KMS-11 (cell line): ENCODE data around the gene FAM222A.

Experiments
- H2AFZ ChIP-seq: fragments of 200-600 bp; sonication (generic); 2 replicates; pipeline ENCODE4 v1.6.1; 2016; ENCODE audit warnings: antibody characterized with exemption, mixed run types, low read depth
- H3K27ac ChIP-seq: fragments of 200-600 bp; sonication (generic); 2 replicates; pipeline ENCODE4 v1.6.1; 2016; ENCODE audit warnings: mild to moderate bottlenecking, mixed run types
- H3K27me3 ChIP-seq: fragments of 200-600 bp; sonication (generic); 2 replicates; pipeline ENCODE4 v1.6.1; 2017; ENCODE audit warnings: mild to moderate bottlenecking, low read depth, mixed run types, moderate library complexity; ENCODE audit not compliant: insufficient read depth
- H3K36me3 ChIP-seq: fragments of 200-600 bp; sonication (generic); 2 replicates; pipeline ENCODE4 v1.6.1; 2017; ENCODE audit warnings: mild to moderate bottlenecking, mixed run types; ENCODE audit not compliant: insufficient read depth
- H3K4me1 ChIP-seq: fragments of 200-600 bp; sonication (generic); 2 replicates; pipeline ENCODE4 v1.6.1; 2016; ENCODE audit warnings: mild to moderate bottlenecking, low read depth, mixed run types; ENCODE audit not compliant: poor library complexity, severe bottlenecking
- H3K4me2 ChIP-seq: fragments of 200-600 bp; sonication (generic); 2 replicates; pipeline ENCODE4 v1.7.0; 2016; ENCODE audit warnings: mild to moderate bottlenecking, mixed run types
- H3K4me3 ChIP-seq: fragments of 200-600 bp; sonication (generic); IDR thresholded peaks from 2 replicates; pipeline ENCODE4 v1.6.1; 2017; ENCODE audit warnings: low read depth, low read length, mixed read lengths; ENCODE audit not compliant: insufficient read depth
- H3K79me2 ChIP-seq: fragments of 200-600 bp; sonication (generic); 2 replicates; pipeline ENCODE4 v1.6.1; 2016; ENCODE audit warnings: low read depth, mixed run types; ENCODE audit not compliant: insufficient read depth
- H3K9ac ChIP-seq: fragments of 200-600 bp; sonication (generic); 2 replicates; pipeline ENCODE4 v1.6.1; 2016; ENCODE audit warnings: mild to moderate bottlenecking, mixed run types
- H4K20me1 ChIP-seq: fragments of 200-600 bp; sonication (generic); 2 replicates; pipeline ENCODE4 v1.6.1; 2016; ENCODE audit warnings: mild to moderate bottlenecking, mixed run types; ENCODE audit not compliant: insufficient read depth
- TF ChIP-seq, protein P1 (sequence below): fragments of 200-600 bp; sonication (generic); conservative IDR thresholded peaks from 2 replicates; pipeline ENCODE4 v1.6.1; 2017; ENCODE audit warnings: low read depth, mild to moderate bottlenecking, antibody characterized with exemption, low read length, moderate library complexity, mixed read lengths

The FAM222A gene

DNA sequence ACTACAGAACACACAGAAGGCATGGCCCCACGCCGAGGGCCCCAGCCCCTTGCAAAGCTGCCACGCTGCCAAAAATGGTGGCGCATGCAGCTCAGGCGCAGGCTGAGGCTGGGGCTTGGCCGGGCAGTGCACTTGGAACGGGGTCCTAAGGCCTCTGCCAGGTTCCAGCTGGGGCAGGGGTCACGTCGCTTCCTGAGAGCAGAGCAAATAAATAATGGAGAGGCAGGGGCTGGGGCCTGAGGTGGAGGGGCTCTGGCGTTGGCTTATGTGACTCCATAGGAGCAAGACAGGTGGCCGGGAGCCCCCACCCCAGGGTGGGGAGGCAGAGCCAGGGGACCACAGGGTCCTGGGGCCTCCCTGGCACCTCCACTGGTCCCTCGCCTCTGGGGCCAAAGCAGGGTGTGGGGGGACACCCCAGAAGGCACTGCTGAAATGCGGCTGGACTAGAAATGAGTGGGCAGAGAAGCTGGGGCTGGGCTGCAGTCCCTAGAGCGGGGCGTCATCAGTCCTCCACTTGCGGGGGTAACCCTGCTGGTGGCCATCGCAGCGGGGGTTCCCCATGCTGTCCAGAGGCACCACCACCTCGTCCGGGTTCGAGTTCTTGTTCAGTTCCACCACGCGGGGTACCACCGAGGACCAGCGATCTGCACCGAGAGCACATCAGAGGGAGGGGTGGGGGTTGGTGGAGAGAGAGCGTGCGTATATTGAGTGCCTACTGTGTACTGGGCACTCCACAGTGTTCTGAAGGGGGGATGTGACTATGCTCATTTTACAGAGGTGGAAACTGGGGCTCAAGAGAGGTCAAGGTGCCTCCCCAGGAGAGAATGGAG, 69.7 kb downstream of the FAM222A start:
- H4K20me1 ChIP-seq: no peaks in the 10 kb centered on the region
- H3K79me2 ChIP-seq: no peaks in the 10 kb centered on the region
- TF ChIP-seq, protein P1, sequence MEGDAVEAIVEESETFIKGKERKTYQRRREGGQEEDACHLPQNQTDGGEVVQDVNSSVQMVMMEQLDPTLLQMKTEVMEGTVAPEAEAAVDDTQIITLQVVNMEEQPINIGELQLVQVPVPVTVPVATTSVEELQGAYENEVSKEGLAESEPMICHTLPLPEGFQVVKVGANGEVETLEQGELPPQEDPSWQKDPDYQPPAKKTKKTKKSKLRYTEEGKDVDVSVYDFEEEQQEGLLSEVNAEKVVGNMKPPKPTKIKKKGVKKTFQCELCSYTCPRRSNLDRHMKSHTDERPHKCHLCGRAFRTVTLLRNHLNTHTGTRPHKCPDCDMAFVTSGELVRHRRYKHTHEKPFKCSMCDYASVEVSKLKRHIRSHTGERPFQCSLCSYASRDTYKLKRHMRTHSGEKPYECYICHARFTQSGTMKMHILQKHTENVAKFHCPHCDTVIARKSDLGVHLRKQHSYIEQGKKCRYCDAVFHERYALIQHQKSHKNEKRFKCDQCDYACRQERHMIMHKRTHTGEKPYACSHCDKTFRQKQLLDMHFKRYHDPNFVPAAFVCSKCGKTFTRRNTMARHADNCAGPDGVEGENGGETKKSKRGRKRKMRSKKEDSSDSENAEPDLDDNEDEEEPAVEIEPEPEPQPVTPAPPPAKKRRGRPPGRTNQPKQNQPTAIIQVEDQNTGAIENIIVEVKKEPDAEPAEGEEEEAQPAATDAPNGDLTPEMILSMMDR: no peak
- no peaks in the 10 kb centered on the region for H3K36me3 ChIP-seq
- no peaks in the 10 kb centered on the region for H3K27me3 ChIP-seq
- H3K4me2 ChIP-seq: no peak overlapping the region
- H3K4me3 ChIP-seq: no peak overlapping the region
- H3K4me1 ChIP-seq: no peaks in the 10 kb centered on the region
- H3K9ac ChIP-seq: no peak overlapping the region
- no peak overlapping the region for H3K27ac ChIP-seq
- H2AFZ ChIP-seq: no peak overlapping the region

GRCh38 chr12:109783965-109784244, 70.3 kb downstream of the FAM222A start:
- H3K27me3 ChIP-seq: no peaks in the 10 kb centered on the region
- H3K27ac ChIP-seq: no peak overlapping the region

DNA sequence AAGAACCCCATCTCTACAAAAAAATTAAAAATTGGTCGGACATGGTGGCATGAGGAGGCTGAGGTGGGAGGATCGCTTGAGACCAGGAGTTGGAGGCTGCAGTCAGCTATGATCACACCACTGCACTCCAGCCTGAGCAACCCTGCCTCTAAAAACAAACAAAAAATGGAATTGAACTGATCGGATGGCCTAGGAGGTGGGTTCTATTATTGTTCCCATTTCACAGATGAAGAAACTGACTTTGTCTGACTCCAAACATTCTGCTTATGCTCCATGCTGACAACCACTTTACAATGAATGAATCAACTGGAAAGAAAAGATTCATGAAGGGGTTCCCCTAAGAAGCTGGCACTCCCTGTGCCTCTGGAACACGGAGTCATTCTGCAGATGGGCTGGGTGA, 72.2 kb downstream of the FAM222A start:
- H3K27ac ChIP-seq: no peak overlapping the region
- no peak overlapping the region for H3K9ac ChIP-seq
- no peak overlapping the region for H3K4me3 ChIP-seq
- H2AFZ ChIP-seq: no peak overlapping the region
- H3K4me2 ChIP-seq: no peak overlapping the region
- TF ChIP-seq, protein P1: no peak
- no peaks in the 10 kb centered on the region for H3K36me3 ChIP-seq
- H3K27me3 ChIP-seq: no peaks in the 10 kb centered on the region
- no peaks in the 10 kb centered on the region for H3K79me2 ChIP-seq
- no peaks in the 10 kb centered on the region for H3K4me1 ChIP-seq
- no peaks in the 10 kb centered on the region for H4K20me1 ChIP-seq

More at GRCh38 chr12:109783965-109784244, 70.3 kb downstream of the FAM222A start:
- Histone ChIP-seq H3K36me3 (no peaks in the 10 kb centered on the region), H4K20me1 (no peaks in the 10 kb centered on the region), H2AFZ (no peak overlapping the region), H3K4me2 (no peak overlapping the region), H3K9ac (no peak overlapping the region), H3K4me1 (no peaks in the 10 kb centered on the region), H3K4me3 (no peak overlapping the region), H3K79me2 (no peaks in the 10 kb centered on the region)
- TF ChIP-seq, protein P1: no peak

- Histone ChIP-seq H4K20me1 (no peaks in the 10 kb centered on the region), H3K4me3 (no peak overlapping the region), H3K4me2 (no peak overlapping the region), H3K4me1 (no peaks in the 10 kb centered on the region), H3K27ac (no peak overlapping the region), H3K9ac (no peak overlapping the region), H3K36me3 (no peaks in the 10 kb centered on the region), H3K79me2 (no peaks in the 10 kb centered on the region), H3K27me3 (no peaks in the 10 kb centered on the region), H2AFZ (no peak overlapping the region)
- TF ChIP-seq, protein P1: no peak
Measured at GRCh38 chr12:109786799-109787198, 73.2 kb downstream of the FAM222A start.
